LNCaP clone FGC (cell line): ENCODE results near the gene REEP6.

Experiments used
- DNase-seq: peaks from one replicate; pipeline ENCODE4 v3.0.0-alpha.2; 2011; ENCODE audit warnings: low read depth
- H3K4me3 ChIP-seq: 2 replicates; pipeline ENCODE4 v1.5.1; 2011; ENCODE audit warnings: mild to moderate bottlenecking, low read depth, low read length, control low read depth
- TF ChIP-seq, protein P1 (sequence below): IDR thresholded peaks from 2 replicates; pipeline ENCODE4 v1.5.1; 2012; ENCODE audit warnings: mild to moderate bottlenecking; ENCODE audit not compliant: control insufficient read depth, insufficient read depth; ENCODE audit errors: extremely low read depth

REEP6 gene

GRCh38 chr19:1491114-1491848 lies at the start of gene REEP6:
Gene REEP6, plus strand, starts transcription at chr19:1491181. Its CDS starts 89 bp downstream, at chr19:1491270.
- H3K4me3 ChIP-seq, result peak within 1 kb of the TSS; percentile 69
- no peak for DNase-seq
- TF ChIP-seq, protein P1, sequence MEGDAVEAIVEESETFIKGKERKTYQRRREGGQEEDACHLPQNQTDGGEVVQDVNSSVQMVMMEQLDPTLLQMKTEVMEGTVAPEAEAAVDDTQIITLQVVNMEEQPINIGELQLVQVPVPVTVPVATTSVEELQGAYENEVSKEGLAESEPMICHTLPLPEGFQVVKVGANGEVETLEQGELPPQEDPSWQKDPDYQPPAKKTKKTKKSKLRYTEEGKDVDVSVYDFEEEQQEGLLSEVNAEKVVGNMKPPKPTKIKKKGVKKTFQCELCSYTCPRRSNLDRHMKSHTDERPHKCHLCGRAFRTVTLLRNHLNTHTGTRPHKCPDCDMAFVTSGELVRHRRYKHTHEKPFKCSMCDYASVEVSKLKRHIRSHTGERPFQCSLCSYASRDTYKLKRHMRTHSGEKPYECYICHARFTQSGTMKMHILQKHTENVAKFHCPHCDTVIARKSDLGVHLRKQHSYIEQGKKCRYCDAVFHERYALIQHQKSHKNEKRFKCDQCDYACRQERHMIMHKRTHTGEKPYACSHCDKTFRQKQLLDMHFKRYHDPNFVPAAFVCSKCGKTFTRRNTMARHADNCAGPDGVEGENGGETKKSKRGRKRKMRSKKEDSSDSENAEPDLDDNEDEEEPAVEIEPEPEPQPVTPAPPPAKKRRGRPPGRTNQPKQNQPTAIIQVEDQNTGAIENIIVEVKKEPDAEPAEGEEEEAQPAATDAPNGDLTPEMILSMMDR, result no peak

GRCh38 chr19:1441677-1442438 lies 49.1 kb upstream of the REEP6 start:
- no peak for DNase-seq
- H3K4me3 ChIP-seq, result no peak overlapping the region
- TF ChIP-seq, protein P1, result no peak

DNA sequence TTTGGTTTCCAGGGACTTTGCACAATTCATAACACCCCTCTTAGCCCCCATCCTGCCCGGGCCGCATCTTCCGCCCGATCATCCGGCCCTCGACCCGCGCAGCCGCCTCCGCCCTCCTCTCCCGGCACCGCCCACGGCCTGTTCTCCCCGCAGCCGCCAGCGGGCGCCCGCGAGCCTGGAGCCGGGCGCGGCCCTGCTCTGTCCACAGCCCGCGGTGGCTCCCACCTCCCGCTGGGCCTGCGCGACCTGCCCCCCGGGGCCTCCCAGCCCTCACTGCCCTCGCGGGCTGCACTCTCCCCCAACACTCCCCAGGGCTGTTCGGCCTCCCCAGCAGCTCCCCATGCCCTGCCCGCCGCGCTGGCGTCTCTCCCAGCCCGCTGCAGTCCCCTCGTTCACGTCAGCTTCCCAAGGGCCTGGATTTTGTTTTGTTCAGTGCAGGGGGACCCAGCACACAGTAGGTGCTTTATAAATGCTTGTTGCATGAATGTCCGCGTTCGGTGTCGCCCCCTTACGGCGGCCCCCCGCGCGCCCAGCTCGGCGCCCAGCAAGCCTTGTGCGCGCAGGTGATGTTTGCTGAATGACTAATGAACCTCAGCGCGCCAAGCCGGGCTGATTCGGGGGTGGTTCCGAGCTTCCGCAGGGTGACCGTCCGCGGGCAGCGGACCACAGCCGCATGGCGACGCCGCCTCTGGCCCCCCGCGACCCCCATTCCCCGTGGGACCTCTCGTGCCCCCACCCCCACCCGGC lies 45.6 kb upstream of the REEP6 start:
- TF ChIP-seq, protein P1, result peak; percentile 90
- H3K4me3 ChIP-seq, result no peak overlapping the region
- DNase-seq, result no peak

DNA sequence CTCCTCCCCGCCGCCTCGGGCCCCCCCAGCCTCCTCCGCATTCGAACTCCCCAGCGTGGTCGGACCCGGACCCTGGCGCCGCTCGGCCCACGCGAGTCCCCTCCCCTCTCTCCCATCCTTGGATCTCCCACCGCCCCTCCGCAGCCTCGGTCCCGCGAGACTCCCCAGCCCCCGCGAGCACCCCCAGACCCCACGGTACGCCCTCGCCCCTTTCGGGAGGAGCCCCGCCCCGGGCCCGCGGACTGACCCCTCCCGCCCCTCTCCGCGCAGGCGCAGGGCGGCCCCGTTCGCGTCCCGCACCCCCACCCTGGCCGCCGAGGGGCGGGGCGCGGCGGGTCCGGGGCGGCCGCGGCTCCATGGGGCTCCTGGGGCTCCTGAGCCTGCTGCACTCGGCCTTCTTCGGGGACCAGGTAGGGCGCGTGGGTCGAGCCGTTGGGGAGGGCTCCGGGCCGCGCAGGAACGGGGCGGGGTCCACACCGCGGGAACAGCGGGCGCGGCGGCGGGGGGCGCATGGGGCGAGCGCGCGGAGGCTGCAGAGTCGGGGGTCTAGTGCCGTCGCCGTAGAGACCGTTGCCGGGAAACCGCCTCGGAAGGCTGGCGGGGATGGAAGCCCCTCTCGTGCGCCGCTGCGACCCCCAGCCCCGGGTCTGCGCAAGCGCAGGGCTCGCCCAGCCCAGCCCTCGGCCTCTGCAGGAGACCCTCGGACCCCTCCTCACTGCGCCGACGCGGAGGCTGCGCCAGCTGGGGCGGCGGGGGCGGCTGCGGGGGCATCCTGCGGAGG lies 44.9 kb upstream of the REEP6 start:
- TF ChIP-seq, protein P1, result no peak
- H3K4me3 ChIP-seq, result no peak overlapping the region
- no peak for DNase-seq

DNA sequence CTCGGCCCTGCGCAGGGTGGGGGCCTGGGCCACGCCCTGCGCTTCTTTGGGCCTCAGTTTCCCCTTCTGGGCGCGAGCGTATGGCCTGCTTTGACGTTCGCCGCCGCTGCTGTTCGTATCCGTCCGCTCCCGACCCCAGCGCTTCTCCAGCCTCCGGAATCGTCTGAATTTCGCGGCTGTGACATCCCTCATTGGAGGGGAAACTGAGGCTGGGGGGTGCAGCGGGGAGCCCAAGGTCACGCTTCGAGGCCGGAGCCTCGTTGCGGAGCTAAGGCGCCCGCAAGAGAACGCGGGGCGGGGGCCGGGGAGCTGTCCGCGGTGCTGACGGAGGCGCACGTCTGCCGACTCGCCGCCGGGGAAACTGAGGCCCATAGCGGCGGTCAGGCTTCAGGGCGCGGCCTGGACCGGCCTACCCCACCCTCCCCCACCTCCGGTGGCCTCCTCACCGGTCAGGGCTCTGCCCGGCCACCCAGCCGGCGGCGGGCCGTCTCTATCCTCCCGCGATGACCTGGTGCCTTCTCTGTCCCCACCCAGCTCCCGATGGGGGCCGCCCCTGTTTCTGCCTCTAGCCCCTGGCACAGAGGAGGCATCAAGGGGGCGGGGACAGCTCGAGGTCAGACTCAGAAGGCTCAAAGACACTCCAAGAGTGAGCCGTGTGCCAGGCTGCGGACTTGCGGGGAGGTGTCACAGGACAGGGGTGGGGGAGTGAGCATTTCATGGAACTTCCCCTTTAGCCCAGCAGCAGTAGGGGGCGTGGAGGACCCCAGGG lies 44.1 kb upstream of the REEP6 start:
- TF ChIP-seq, protein P1, result no peak
- no peak overlapping the region for H3K4me3 ChIP-seq
- no peak for DNase-seq

DNA sequence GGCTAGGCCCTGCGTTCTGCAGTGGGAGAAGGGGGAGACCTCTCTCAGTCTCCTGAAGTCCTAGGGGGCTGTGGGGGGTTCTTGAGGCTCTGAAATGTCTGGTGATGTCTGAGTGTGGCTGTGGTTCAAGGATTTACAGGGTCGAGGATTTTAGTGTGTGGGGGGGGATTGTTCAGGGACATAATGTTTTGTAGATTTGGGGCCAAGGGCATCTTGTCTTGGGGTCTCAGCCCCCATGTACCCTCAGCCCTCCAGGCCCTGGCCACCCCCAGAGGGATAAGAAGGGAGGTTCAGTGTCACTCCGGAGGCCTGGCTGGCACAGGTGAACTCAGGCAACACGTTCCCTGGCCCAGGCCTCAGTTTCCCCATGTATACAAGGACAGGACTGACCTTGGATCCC lies 43.5 kb upstream of the REEP6 start:
- DNase-seq, result no peak
- TF ChIP-seq, protein P1, result no peak
- no peak overlapping the region for H3K4me3 ChIP-seq
